HCT116 (cell line): Measurements from ENCODE around the gene TNF. TPM values are rescaled to one million over a fixed set of nuclear protein-coding genes. Genes with fewer than 3 reads are reported as not detected.

Experiments
- ATAC-seq: fragments of 200-7000 bp; cut with Tn5 transposase; 2 replicates; pipeline ENCODE4 v1.9.1; 2020; ENCODE audit warnings: mild to moderate bottlenecking, moderate library complexity
- BruUV-seq: library from RNA; stranded (reverse); fragments of 400-500 nt; replicated peaks from 2 replicates; lab custom pipeline; 2021; lab: Mats Ljungman, UMichigan
- CTCF ChIA-PET: fragments of 300-600 bp; sonication (Branson Sonifier 250); formaldehyde crosslinking; loops from one replicate; lab custom pipeline; 2021; ENCODE audit warnings: antibody characterized with exemption; lab: Charles Lee
- POLR2A ChIA-PET: fragments of 300-600, 350-600 bp; sonication (Branson Sonifier 250); formaldehyde crosslinking; loops from one replicate; lab custom pipeline; 2021; ENCODE audit warnings: antibody characterized with exemption; lab: Charles Lee
- RAD21 ChIA-PET, 2 experiments: fragments of 300-600 bp; sonication (Branson Sonifier 250); formaldehyde crosslinking; loops; one replicate each; lab custom pipeline; 2023; ENCODE audit warnings: low total read pairs in 2 of 2; ENCODE audit not compliant: uncharacterized antibody in 2 of 2, unreplicated experiment in 2 of 2, low non-redundant PET in 1 of 2; lab: Charles Lee
- DNase-seq: peaks from one replicate; pipeline ENCODE4 v3.0.0-alpha.2; 2010; ENCODE audit warnings: low read depth, low spot score
- H2AFZ ChIP-seq: fragments of 200-600 bp; shearing (Covaris generic), sonication (generic); 2 replicates; pipeline ENCODE4 v1.6.1; 2017; ENCODE audit warnings: low read depth, mixed run types, mixed read lengths, antibody characterized with exemption, low read length; ENCODE audit not compliant: poor library complexity, severe bottlenecking
- H3K27ac ChIP-seq: 2 replicates; pipeline ENCODE4 v1.5.1; 2012; ENCODE audit warnings: low read depth, low read length
- H3K27me3 ChIP-seq: fragments of 200-600 bp; sonication (generic); 2 replicates; pipeline ENCODE4 v1.6.1; 2016; ENCODE audit warnings: mixed run types, low read length, mixed read lengths; ENCODE audit not compliant: insufficient read depth
- H3K36me3 ChIP-seq, 2 experiments: fragments of 200-500 bp in 1 of 2; fragments of 200-600 bp in 1 of 2; sonication (Bioruptor generic) in 1 of 2; sonication (generic) in 1 of 2; 2 replicates each; pipeline versions ENCODE4 v1.5.1 to v1.6.1; 2014 to 2016; ENCODE audit warnings: low read length in 2 of 2, inconsistent platforms in 1 of 2, mixed read lengths in 1 of 2, mixed run types in 1 of 2; ENCODE audit not compliant: insufficient read depth in 2 of 2, control insufficient read depth in 1 of 2
- H3K4me1 ChIP-seq, 2 experiments: fragments of 200-600 bp in 1 of 2; sonication (generic) in 1 of 2; 2 replicates each; pipeline versions ENCODE4 v1.5.1 to v1.6.1; 2012 to 2017; ENCODE audit warnings: low read length in 2 of 2, inconsistent platforms in 1 of 2, mild to moderate bottlenecking in 1 of 2, mixed read lengths in 1 of 2, mixed run types in 1 of 2, moderate library complexity in 1 of 2; ENCODE audit not compliant: insufficient read depth in 2 of 2, control insufficient read depth in 1 of 2
- H3K4me2 ChIP-seq: fragments of 200-600 bp; sonication (generic); 2 replicates; pipeline ENCODE4 v1.6.1; 2017; ENCODE audit warnings: mixed run types, low read length, mixed read lengths
- H3K4me3 ChIP-seq, 2 experiments: fragments of 200-600 bp in 1 of 2; sonication (generic) in 1 of 2; replicated peaks in 1 of 2; 2 replicates each; pipeline ENCODE4 v1.5.1; 2011 to 2016; ENCODE audit warnings: low read length in 2 of 2, control low read depth in 1 of 2, low read depth in 1 of 2, mild to moderate bottlenecking in 1 of 2, mixed read lengths in 1 of 2, mixed run types in 1 of 2
- H3K79me2 ChIP-seq: fragments of 200-600 bp; sonication (generic); 2 replicates; pipeline ENCODE4 v1.6.1; 2017; ENCODE audit warnings: mild to moderate bottlenecking, mixed run types, low read length, moderate library complexity, mixed read lengths; ENCODE audit not compliant: insufficient read depth
- H3K9ac ChIP-seq: fragments of 200-600 bp; sonication (generic); 2 replicates; pipeline ENCODE4 v1.6.1; 2016; ENCODE audit warnings: low read length, mixed read lengths
- H3K9me2 ChIP-seq: fragments of 200-600 bp; sonication (generic), shearing (Covaris generic); 2 replicates; pipeline ENCODE4 v1.6.1; 2017; ENCODE audit warnings: mixed run types, mild to moderate bottlenecking, moderate library complexity; ENCODE audit not compliant: insufficient read depth
- H3K9me3 ChIP-seq, 2 experiments: fragments of 200-500 bp in 1 of 2; fragments of 200-600 bp in 1 of 2; sonication (Bioruptor generic) in 1 of 2; sonication (generic) in 1 of 2; 2 replicates each; pipeline ENCODE4 v1.6.1; 2014 to 2017; ENCODE audit warnings: low read length in 2 of 2, mixed read lengths in 2 of 2, inconsistent platforms in 1 of 2, low read depth in 1 of 2, mild to moderate bottlenecking in 1 of 2, mixed run types in 1 of 2, moderate library complexity in 1 of 2; ENCODE audit not compliant: control insufficient read depth in 1 of 2, insufficient read depth in 1 of 2
- H4K20me1 ChIP-seq: fragments of 200-600 bp; sonication (generic), shearing (Covaris generic); 2 replicates; pipeline ENCODE4 v1.6.1; 2017; ENCODE audit warnings: mixed run types, mild to moderate bottlenecking, moderate library complexity; ENCODE audit not compliant: insufficient read depth
- CEBPB ChIP-seq: IDR thresholded peaks from 2 replicates; pipeline ENCODE4 v1.6.1; 2012; ENCODE audit warnings: low read depth
- EGR1 ChIP-seq: IDR thresholded peaks from 2 replicates; pipeline ENCODE4 v1.6.1; 2012; ENCODE audit warnings: low read depth
- EZH2 ChIP-seq: fragments of 200-600 bp; sonication (generic); IDR thresholded peaks from 2 replicates; pipeline ENCODE4 v1.6.1; 2017; ENCODE audit warnings: antibody characterized with exemption, mixed run types
- EZH2phosphoT487 ChIP-seq: fragments of 200-600 bp; IDR thresholded peaks from 2 replicates; pipeline ENCODE4 v1.6.1; 2018; ENCODE audit warnings: antibody characterized with exemption, borderline replicate concordance
- FOSL1 ChIP-seq: IDR thresholded peaks from 2 replicates; pipeline ENCODE4 v1.6.1; 2012; ENCODE audit warnings: low read depth
- JUND ChIP-seq: IDR thresholded peaks from 2 replicates; pipeline ENCODE4 v1.6.1; 2012
- POLR2A ChIP-seq: IDR thresholded peaks from 2 replicates; pipeline ENCODE4 v1.7.0; 2011; ENCODE audit warnings: borderline replicate concordance; ENCODE audit not compliant: insufficient read depth, insufficient read length; ENCODE audit errors: extremely low read depth
- POLR2AphosphoS5 ChIP-seq: IDR thresholded peaks from 2 replicates; pipeline ENCODE4 v1.6.1; 2011; ENCODE audit warnings: mild to moderate bottlenecking, low read depth, low read length, moderate library complexity
- RAD21 ChIP-seq: IDR thresholded peaks from 2 replicates; pipeline ENCODE4 v1.6.1; 2012; ENCODE audit warnings: low read depth, mild to moderate bottlenecking
- REST ChIP-seq: IDR thresholded peaks from 2 replicates; pipeline ENCODE4 v1.6.1; 2012; ENCODE audit warnings: low read depth
- SP1 ChIP-seq: IDR thresholded peaks from 2 replicates; pipeline ENCODE4 v1.6.1; 2012; ENCODE audit warnings: low read depth
- ZFX ChIP-seq: fragments of 450-650 bp; IDR thresholded peaks from 2 replicates; pipeline ENCODE4 v1.6.1; 2017
- ZNF274 ChIP-seq: fragments of 200-500 bp; sonication (Bioruptor generic); IDR thresholded peaks from 2 replicates; pipeline ENCODE4 v1.6.1; 2014; ENCODE audit warnings: mild to moderate bottlenecking, low read depth, low read length, inconsistent platforms
- intact Hi-C: fragments of 100-400 bp; cut with micrococcal nuclease; formaldehyde crosslinking; loops from 2 replicates; pipeline ENCODE4 v1.10.0; 2022
- total RNA-seq: library from RNA; stranded (reverse); gene quantifications from one replicate; pipeline ENCODE4 v1.2.1, GENCODE V29; 2021; ENCODE audit not compliant: unreplicated experiment

Gene TNF
- total RNA-seq, 1 experiment from 2014 or later = 0.59 TPM

GRCh38 chr6:31535538-31536324, 39.6 kb upstream of the TNF start:
- Histone ChIP-seq H3K9ac (no peak overlapping the region), H3K27me3 (no peaks in the 10 kb centered on the region), H3K36me3 (peaks cover 82 to 92% of the 10 kb centered on the region in 2 experiments), H3K4me1 (peaks cover 6 to 17% of the 10 kb centered on the region in 2 experiments), H3K9me3 (no peaks in the 10 kb centered on the region), H3K4me3 (no peak overlapping the region), H3K79me2 (peaks cover 83% of the 10 kb centered on the region), H3K27ac (no peak overlapping the region), H3K9me2 (no peaks in the 10 kb centered on the region), H3K4me2 (no peak overlapping the region), H4K20me1 (peaks cover 42% of the 10 kb centered on the region; the same call in 1 of the 2 replicates), H2AFZ (no peak overlapping the region)
- BruUV-seq = no TSS peak
- no peak for TF ChIP-seq EGR1
- no peak for TF ChIP-seq JUND
- TF ChIP-seq RAD21 = no peak
- no peak for TF ChIP-seq POLR2A
- no peak for TF ChIP-seq SP1
- TF ChIP-seq EZH2phosphoT487 = no peak
- no peak for TF ChIP-seq CEBPB
- TF ChIP-seq ZFX = no peak
- TF ChIP-seq POLR2AphosphoS5 = no peak
- TF ChIP-seq FOSL1 = no peak
- TF ChIP-seq ZNF274 = no peak
- no peak for TF ChIP-seq EZH2
- TF ChIP-seq REST = no peak
- POLR2A ChIA-PET = interaction anchor here (0.6 kb wide), 1 partner anchor 487 kb away, joined by 3 read pairs; no protein-coding TSS in a partner anchor
- RAD21 ChIA-PET = no interaction called here
- ATAC-seq (no peak), DNase-seq (no peak)
- intact Hi-C loops = no loop called here
- CTCF ChIA-PET = no interaction called here
